WTC11 (cell line): Measurements from ENCODE around the gene NBEA. TPM values are rescaled to one million over a fixed set of nuclear protein-coding genes. Genes with fewer than 3 reads are reported as not detected.

ENCODE experiments used
- ATAC-seq: fragments of 200-7000 bp; cut with Tn5 transposase; 2 replicates; pipeline ENCODE4 v1.10.0; 2021; ENCODE audit warnings: mild to moderate bottlenecking, moderate library complexity
- CTCF ChIA-PET: fragments of 300-600 bp; sonication (Branson Sonifier 250); formaldehyde crosslinking; loops from one replicate; lab custom pipeline; 2021; ENCODE audit warnings: antibody characterized with exemption; lab: Charles Lee
- POLR2A ChIA-PET: fragments of 350-600 bp; sonication (Branson Sonifier 250); formaldehyde crosslinking; loops from one replicate; lab custom pipeline; 2021; ENCODE audit warnings: antibody characterized with exemption; lab: Charles Lee
- DNase-seq: peaks from one replicate; pipeline ENCODE4 v3.0.0; 2021; ENCODE audit warnings: low spot score
- H3K27ac Mint-ChIP-seq: 2 replicates; pipeline ENCODE4 v1.8.0; 2021; ENCODE audit warnings: mixed read lengths
- H3K27me3 Mint-ChIP-seq: 2 replicates; pipeline ENCODE4 v1.8.0; 2021; ENCODE audit warnings: low read depth, mild to moderate bottlenecking, moderate library complexity, mixed read lengths
- H3K36me3 Mint-ChIP-seq: 2 replicates; pipeline ENCODE4 v1.8.0; 2021; ENCODE audit warnings: mixed read lengths
- H3K4me1 Mint-ChIP-seq: 2 replicates; pipeline ENCODE4 v1.8.0; 2022; ENCODE audit warnings: mixed read lengths
- H3K4me3 Mint-ChIP-seq: 2 replicates; pipeline ENCODE4 v1.8.0; 2021; ENCODE audit warnings: mild to moderate bottlenecking, moderate library complexity, mixed read lengths
- H3K9me3 Mint-ChIP-seq: 2 replicates; pipeline ENCODE4 v1.8.0; 2021; ENCODE audit warnings: mixed read lengths
- AR ChIP-seq: fragments of 250-450 bp; sonication (Bioruptor Pico); IDR thresholded peaks from 2 replicates; pipeline ENCODE4 v1.9.0; 2021; ENCODE audit warnings: mild to moderate bottlenecking
- ATF1 ChIP-seq: sonication (generic); formaldehyde crosslinking; IDR thresholded peaks from 2 replicates; pipeline ENCODE4 v1.8.1; 2023; ENCODE audit warnings: mild to moderate bottlenecking, moderate library complexity, missing genetic modification reagents
- ELF4 ChIP-seq: sonication (generic); formaldehyde crosslinking; IDR thresholded peaks from 2 replicates; pipeline ENCODE4 v1.8.1; 2022; ENCODE audit warnings: low read depth, mild to moderate bottlenecking, moderate library complexity, missing genetic modification reagents
- MYBL2 ChIP-seq: sonication (generic); formaldehyde crosslinking; IDR thresholded peaks from 2 replicates; pipeline ENCODE4 v1.8.1; 2023; ENCODE audit warnings: mild to moderate bottlenecking, moderate library complexity, missing genetic modification reagents
- NFYB ChIP-seq: sonication (generic); formaldehyde crosslinking; conservative IDR thresholded peaks from 2 replicates; pipeline ENCODE4 v1.8.0; 2022; ENCODE audit warnings: low read depth, missing genetic modification reagents
- NR1H2 ChIP-seq: sonication (generic); formaldehyde crosslinking; IDR thresholded peaks from 2 replicates; pipeline ENCODE4 v1.9.0; 2021; ENCODE audit warnings: mild to moderate bottlenecking, moderate library complexity, missing genetic modification reagents
- NR2C2 ChIP-seq: sonication (generic); formaldehyde crosslinking; IDR thresholded peaks from 2 replicates; pipeline ENCODE4 v1.8.0; 2022; ENCODE audit warnings: mild to moderate bottlenecking, missing genetic modification reagents
- OVOL2 ChIP-seq: fragments of 250-450 bp; sonication (Bioruptor Pico); IDR thresholded peaks from 2 replicates; pipeline ENCODE4 v1.9.0; 2021; ENCODE audit warnings: mild to moderate bottlenecking, borderline replicate concordance
- PREB ChIP-seq: sonication (generic); formaldehyde crosslinking; IDR thresholded peaks from 2 replicates; pipeline ENCODE4 v1.8.1; 2022; ENCODE audit warnings: mild to moderate bottlenecking, missing genetic modification reagents, moderate library complexity, borderline replicate concordance
- SMAD3 ChIP-seq: sonication (generic); formaldehyde crosslinking; IDR thresholded peaks from 2 replicates; pipeline ENCODE4 v1.8.0; 2022; ENCODE audit warnings: missing genetic modification reagents, mild to moderate bottlenecking, borderline replicate concordance
- SMAD4 ChIP-seq: sonication (generic); formaldehyde crosslinking; IDR thresholded peaks from 2 replicates; pipeline ENCODE4 v1.8.0; 2022; ENCODE audit warnings: mild to moderate bottlenecking, missing genetic modification reagents
- SP1 ChIP-seq: sonication (generic); formaldehyde crosslinking; conservative IDR thresholded peaks from 2 replicates; pipeline ENCODE4 v1.8.1; 2022; ENCODE audit warnings: missing genetic modification reagents
- TCF7 ChIP-seq: sonication (generic); formaldehyde crosslinking; IDR thresholded peaks from 2 replicates; pipeline ENCODE4 v1.8.0; 2022; ENCODE audit warnings: mild to moderate bottlenecking, low read depth, missing genetic modification reagents, moderate library complexity
- TEAD4 ChIP-seq: sonication (generic); formaldehyde crosslinking; IDR thresholded peaks from 2 replicates; pipeline ENCODE4 v1.8.0; 2022; ENCODE audit warnings: mild to moderate bottlenecking, missing genetic modification reagents
- USF1 ChIP-seq: sonication (generic); formaldehyde crosslinking; IDR thresholded peaks from 2 replicates; pipeline ENCODE4 v1.8.0; 2022; ENCODE audit warnings: mild to moderate bottlenecking, missing genetic modification reagents
- ZNF121 ChIP-seq: sonication (generic); formaldehyde crosslinking; IDR thresholded peaks from 2 replicates; pipeline ENCODE4 v1.8.0; 2023; ENCODE audit warnings: missing genetic modification reagents
- ZNF423 ChIP-seq: fragments of 250-450 bp; sonication (Bioruptor Pico); IDR thresholded peaks from 2 replicates; pipeline ENCODE4 v2.1.2; 2022; ENCODE audit warnings: mild to moderate bottlenecking, moderate library complexity
- total RNA-seq: library from RNA; stranded (reverse); gene quantifications from 3 replicates; pipeline ENCODE4 v1.2.3, GENCODE V29; 2021
- TF ChIP-seq, protein P1 (sequence below): sonication (generic); formaldehyde crosslinking; IDR thresholded peaks from 2 replicates; pipeline ENCODE4 v1.8.1; 2022; ENCODE audit warnings: low read depth, missing genetic modification reagents, borderline replicate concordance
- TF ChIP-seq, protein P2 (sequence below): sonication (generic); formaldehyde crosslinking; IDR thresholded peaks from 2 replicates; pipeline ENCODE4 v1.8.1; 2022; ENCODE audit warnings: missing genetic modification reagents, borderline replicate concordance
- TF ChIP-seq, protein P3 (sequence below): sonication (generic); formaldehyde crosslinking; conservative IDR thresholded peaks from 2 replicates; pipeline ENCODE4 v1.8.1; 2022; ENCODE audit warnings: mild to moderate bottlenecking, missing genetic modification reagents

NBEA gene
- total RNA-seq, 1 experiment from 2014 or later = 20.9 TPM

DNA sequence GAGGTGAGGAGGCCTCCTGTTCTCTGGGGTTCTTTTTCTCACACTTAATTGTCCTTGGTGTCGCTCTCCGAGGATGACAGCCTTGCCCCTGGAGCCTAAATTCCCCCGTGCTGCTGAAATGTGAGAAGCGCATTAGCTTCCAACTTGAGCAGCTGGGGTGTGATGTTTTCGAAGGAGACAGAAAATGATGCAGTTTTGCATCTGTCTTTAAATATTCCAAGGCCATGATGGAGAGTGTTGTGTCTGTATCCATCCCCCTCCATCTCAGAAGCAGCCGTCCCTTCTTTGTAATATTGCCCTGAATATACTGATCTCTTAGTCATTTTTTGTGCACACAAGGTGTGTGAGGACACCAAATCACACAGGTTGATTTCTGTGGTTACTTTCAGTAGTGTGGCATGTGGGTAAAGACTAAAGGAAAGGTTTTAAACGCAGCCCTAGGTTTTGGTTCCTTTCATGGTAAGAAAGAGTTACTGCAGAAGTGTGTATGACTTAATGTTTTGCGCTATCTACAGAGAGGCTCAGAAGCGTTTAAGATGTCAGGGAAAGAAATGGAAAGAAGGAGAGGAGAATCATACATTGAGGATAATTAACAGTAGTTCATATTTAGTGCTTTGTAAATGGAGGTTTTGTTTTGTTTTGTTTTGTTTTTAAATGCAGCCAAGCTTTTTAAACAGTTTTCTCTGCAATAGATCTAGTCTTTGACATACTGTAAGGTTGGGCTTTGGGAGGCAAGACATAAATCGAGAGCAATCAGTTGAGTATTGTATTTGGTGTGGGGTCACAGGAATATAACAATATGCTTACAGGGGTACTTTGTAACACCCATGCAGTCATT, 1.6 kb downstream of the NBEA start:
- ATAC-seq (no peak), DNase-seq (no peak)
- H3K4me3 Mint-ChIP-seq = peak overlapping the region; percentile 83
- no peaks in the 10 kb centered on the region for H3K27me3 Mint-ChIP-seq
- CTCF ChIA-PET = no interaction called here
- H3K36me3 Mint-ChIP-seq = no peaks in the 10 kb centered on the region
- H3K27ac Mint-ChIP-seq = no peak overlapping the region
- H3K9me3 Mint-ChIP-seq = no peaks in the 10 kb centered on the region
- POLR2A ChIA-PET = no interaction called here
- TF ChIP-seq, protein P1, sequence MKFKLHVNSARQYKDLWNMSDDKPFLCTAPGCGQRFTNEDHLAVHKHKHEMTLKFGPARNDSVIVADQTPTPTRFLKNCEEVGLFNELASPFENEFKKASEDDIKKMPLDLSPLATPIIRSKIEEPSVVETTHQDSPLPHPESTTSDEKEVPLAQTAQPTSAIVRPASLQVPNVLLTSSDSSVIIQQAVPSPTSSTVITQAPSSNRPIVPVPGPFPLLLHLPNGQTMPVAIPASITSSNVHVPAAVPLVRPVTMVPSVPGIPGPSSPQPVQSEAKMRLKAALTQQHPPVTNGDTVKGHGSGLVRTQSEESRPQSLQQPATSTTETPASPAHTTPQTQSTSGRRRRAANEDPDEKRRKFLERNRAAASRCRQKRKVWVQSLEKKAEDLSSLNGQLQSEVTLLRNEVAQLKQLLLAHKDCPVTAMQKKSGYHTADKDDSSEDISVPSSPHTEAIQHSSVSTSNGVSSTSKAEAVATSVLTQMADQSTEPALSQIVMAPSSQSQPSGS (CRISPR knock-in tag) = no peak
- no peak for TF ChIP-seq TCF7
- TF ChIP-seq SMAD4 = no peak
- TF ChIP-seq NFYB (CRISPR knock-in tag) = no peak
- no peak for TF ChIP-seq SMAD3
- TF ChIP-seq ZNF423 (CRISPR knock-in tag) = no peak
- no peak for TF ChIP-seq PREB (CRISPR knock-in tag)
- TF ChIP-seq NR2C2 (CRISPR knock-in tag) = no peak
- TF ChIP-seq MYBL2 = no peak
- TF ChIP-seq, protein P2, sequence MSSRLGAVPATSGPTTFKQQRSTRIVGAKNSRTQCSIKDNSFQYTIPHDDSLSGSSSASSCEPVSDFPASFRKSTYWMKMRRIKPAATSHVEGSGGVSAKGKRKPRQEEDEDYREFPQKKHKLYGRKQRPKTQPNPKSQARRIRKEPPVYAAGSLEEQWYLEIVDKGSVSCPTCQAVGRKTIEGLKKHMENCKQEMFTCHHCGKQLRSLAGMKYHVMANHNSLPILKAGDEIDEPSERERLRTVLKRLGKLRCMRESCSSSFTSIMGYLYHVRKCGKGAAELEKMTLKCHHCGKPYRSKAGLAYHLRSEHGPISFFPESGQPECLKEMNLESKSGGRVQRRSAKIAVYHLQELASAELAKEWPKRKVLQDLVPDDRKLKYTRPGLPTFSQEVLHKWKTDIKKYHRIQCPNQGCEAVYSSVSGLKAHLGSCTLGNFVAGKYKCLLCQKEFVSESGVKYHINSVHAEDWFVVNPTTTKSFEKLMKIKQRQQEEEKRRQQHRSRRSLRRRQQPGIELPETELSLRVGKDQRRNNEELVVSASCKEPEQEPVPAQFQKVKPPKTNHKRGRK (CRISPR knock-in tag) = no peak
- TF ChIP-seq ATF1 (CRISPR knock-in tag) = no peak
- no peak for TF ChIP-seq NR1H2
- TF ChIP-seq SP1 (CRISPR knock-in tag) = no peak
- TF ChIP-seq ZNF121 (CRISPR knock-in tag) = no peak
- no peak for TF ChIP-seq AR (CRISPR knock-in tag)
- TF ChIP-seq, protein P3, sequence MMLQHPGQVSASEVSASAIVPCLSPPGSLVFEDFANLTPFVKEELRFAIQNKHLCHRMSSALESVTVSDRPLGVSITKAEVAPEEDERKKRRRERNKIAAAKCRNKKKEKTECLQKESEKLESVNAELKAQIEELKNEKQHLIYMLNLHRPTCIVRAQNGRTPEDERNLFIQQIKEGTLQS (CRISPR knock-in tag) = no peak
- TF ChIP-seq OVOL2 (CRISPR knock-in tag) = no peak
- no peak for TF ChIP-seq ELF4
- no peak for TF ChIP-seq USF1 (CRISPR knock-in tag)
- TF ChIP-seq TEAD4 (CRISPR knock-in tag) = no peak
- H3K4me1 Mint-ChIP-seq = peaks cover 56% of the 10 kb centered on the region
